H1 (cell line): Measurements from ENCODE around the gene MRPL17. TPM values are rescaled to one million over a fixed set of nuclear protein-coding genes. Genes with fewer than 3 reads are reported as not detected.

Experiments
- RAD21 ChIP-seq, 2 experiments: IDR thresholded peaks in 1 of 2; conservative IDR thresholded peaks in 1 of 2; 2 replicates each; pipeline ENCODE4 v1.6.1; 2011; ENCODE audit warnings: low read depth in 2 of 2, low read length in 2 of 2, improper control_type of control experiment in 1 of 2, inconsistent platforms in 1 of 2, mild to moderate bottlenecking in 1 of 2, moderate library complexity in 1 of 2
- RBBP5 ChIP-seq: IDR thresholded peaks from 2 replicates; pipeline ENCODE4 v1.7.1; 2012; ENCODE audit warnings: low read depth, mild to moderate bottlenecking, inconsistent platforms, low read length, moderate library complexity, borderline replicate concordance
- SAP30 ChIP-seq: fragments of 300-600 bp; sonication (generic); IDR thresholded peaks from 2 replicates; pipeline ENCODE4 v1.7.1; 2012; ENCODE audit warnings: low read length, moderate library complexity, mild to moderate bottlenecking, inconsistent platforms; ENCODE audit not compliant: insufficient read depth, insufficient replicate concordance
- SIRT6 ChIP-seq: IDR thresholded peaks from one replicate; pipeline ENCODE4 v1.7.1; 2012; ENCODE audit warnings: low read length, inconsistent platforms
- TAF1 ChIP-seq: IDR thresholded peaks from 2 replicates; pipeline ENCODE4 v1.6.1; 2011; ENCODE audit warnings: mild to moderate bottlenecking, low read depth, low read length
- TBP ChIP-seq: IDR thresholded peaks from 2 replicates; pipeline ENCODE4 v1.6.1; 2011; ENCODE audit warnings: low read depth, low read length, improper control_type of control experiment
- TCF12 ChIP-seq: IDR thresholded peaks from 2 replicates; pipeline ENCODE4 v1.6.1; 2011; ENCODE audit warnings: low read depth, mild to moderate bottlenecking, low read length
- polyA plus RNA-seq, 7 experiments: library from polyadenylated mRNA; depleted of rRNA in 3 of 7; stranded (reverse) in 5 of 7; unstranded in 2 of 7; fragments of >200 nt in 5 of 7; fragments of 200-250 nt in 2 of 7; gene quantifications; 1 replicate in 5 of 7; 2 replicates in 1 of 7; 4 replicates in 1 of 7; pipeline versions ENCODE4 v1.2.1 to v1.2.3, GENCODE V29; 2011 to 2013; ENCODE audit warnings: missing spikeins in 2 of 7, mixed read lengths in 2 of 7
- total RNA-seq: library from RNA; stranded (reverse); fragmentation: NEBNext Ultra II Directional; extraction: Animal tissue kit (Norgen Biotek cat#: 25700); gene quantifications from 2 replicates; pipeline ENCODE4 v1.2.1, GENCODE V29; 2021

MRPL17 gene
- total and polyA plus RNA-seq, 2 of the 8 experiments (the other 6 are each of a cell fraction or from before 2014, with no cell fraction given) = 55.7 to 70.5 TPM

- TF ChIP-seq RAD21 (IDR thresholded peaks at IDR 0.05 in 1 of 2, conservative IDR thresholded peaks at IDR 0.05 in 1 of 2; ENCODE audit: low read depth in 2 of 2, low read length in 2 of 2) (no peak), SIRT6 (no peak), RBBP5 (no peak), TBP (no peak), SAP30 (no peak), TCF12 (no peak), TAF1 (no peak)
These were observed 51.7 kb downstream of the MRPL17 start (continued) for GRCh38 chr11:6631361-6631890.
